ENCODE results near the gene MAD2L1BP.
"Not testable (repeated sequence)": the region's sequence is repeated elsewhere in the genome, so short reads cannot be mapped to it uniquely, and the experiment has no call there.

Gene MAD2L1BP

DNA sequence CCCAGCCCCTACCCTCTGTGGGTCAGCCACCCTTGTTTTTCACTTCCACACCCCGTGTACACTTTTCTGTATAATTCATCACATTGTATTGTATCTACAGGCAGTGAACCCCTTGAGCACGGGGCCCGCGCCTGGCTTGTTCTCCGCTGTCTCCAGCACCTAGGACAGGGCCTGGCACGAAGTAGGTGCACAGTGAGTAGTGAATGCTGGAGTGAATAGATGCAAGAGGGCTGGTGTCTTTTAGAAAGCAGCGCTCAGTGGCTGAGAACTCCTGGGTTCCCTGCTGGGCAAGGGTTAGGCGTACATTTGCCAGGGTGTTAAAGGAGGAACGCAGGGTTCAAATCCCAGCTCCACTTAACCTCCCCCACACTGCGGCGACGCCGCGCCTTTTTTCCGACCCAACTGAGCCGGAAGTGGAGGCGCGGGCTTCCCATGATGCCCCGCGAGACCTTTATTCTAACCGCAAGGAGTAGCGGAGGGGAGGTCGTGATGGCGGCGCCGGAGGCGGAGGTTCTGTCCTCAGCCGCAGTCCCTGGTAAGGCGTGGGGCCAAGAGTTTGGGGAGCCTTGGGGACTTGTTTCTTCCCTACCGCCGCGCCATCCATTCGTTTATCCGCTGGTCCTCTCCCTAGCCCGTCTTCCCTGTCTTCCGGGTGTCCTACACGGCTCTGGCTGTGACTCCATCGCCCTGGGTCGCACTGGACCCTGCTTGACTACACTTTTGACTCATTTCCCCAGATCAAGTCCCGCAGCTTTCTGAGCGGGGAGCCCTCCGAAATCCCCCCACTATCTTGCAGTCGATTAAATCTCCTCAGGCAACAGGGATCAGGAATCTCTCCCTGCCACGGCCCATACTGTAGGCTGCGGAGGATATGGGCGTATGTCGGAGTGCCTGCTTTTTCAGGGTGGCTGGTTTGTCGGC lies at the start of gene MAD2L1BP:
Gene MAD2L1BP (plus strand): TSS at position 454 of the 921 bp plus-strand sequence. CDS start 36 bp downstream, at position 490.
- peak; percentile 87 for DNase-seq (ENCODE audit: low spot score)

- no peak for DNase-seq (ENCODE audit: low spot score)
Measured at GRCh38 chr6:43588194-43588593, 47.4 kb upstream of the MAD2L1BP start.

GRCh38 chr6:43589564-43589963 lies 46.1 kb upstream of the MAD2L1BP start:
- DNase-seq (ENCODE audit: low spot score) = not testable (repeated sequence)

- no peak for DNase-seq (ENCODE audit: low spot score)
Measured at GRCh38 chr6:43593938-43594337, 41.7 kb upstream of the MAD2L1BP start.

GRCh38 chr6:43600595-43600994 lies 35.0 kb upstream of the MAD2L1BP start:
- no peak for DNase-seq (ENCODE audit: low spot score)

GRCh38 chr6:43604174-43604573 lies 31.5 kb upstream of the MAD2L1BP start:
- DNase-seq (ENCODE audit: low spot score) = no peak

DNA sequence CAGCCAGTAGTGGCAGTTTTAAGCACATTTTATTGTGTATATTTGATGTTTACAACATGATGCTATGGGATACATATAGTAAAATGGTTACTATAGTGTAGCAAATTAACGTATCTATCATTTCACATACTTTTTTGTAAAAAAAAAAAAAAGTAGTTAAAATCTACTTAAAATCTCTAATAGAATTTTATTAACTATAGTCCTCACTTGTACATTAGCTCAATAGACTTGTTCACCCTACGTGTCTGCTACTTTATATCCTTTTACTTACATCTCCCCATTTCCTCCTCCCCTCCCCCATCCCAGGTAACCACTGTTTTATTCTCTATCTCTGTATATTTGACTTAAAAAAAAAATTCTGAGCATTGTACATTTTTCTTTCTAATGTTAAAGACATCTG lies 29.6 kb upstream of the MAD2L1BP start:
- no peak for DNase-seq (ENCODE audit: low spot score)

DNA sequence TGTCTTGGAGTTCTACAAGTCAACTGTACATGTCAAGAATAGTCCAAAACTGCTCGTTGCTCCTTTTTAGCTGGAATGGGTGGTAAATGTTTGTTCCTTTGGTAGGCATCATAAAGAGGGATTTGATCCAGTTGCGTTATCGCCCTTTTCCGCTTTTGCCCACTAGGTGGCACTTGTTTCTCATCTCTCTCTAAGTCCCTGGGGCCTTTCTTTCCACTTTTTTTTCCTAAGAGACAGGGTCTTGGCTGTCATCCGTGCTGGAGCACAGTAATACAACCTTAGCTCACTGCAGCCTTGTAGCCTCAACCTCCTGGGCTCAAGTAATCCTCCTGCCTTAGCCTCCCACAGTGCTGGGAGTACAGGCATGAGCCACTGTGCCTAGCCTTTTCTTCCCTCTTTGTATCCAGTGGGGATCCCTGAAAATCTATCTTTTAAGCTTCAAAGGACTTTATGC lies 27.3 kb upstream of the MAD2L1BP start:
- DNase-seq (ENCODE audit: low spot score) = peak; percentile 84

- DNase-seq (ENCODE audit: low spot score) = no peak
Measured at GRCh38 chr6:43608807-43609206, 26.8 kb upstream of the MAD2L1BP start.

- no peak for DNase-seq (ENCODE audit: low spot score)
Measured at GRCh38 chr6:43609402-43609801, 26.2 kb upstream of the MAD2L1BP start.

- DNase-seq (ENCODE audit: low spot score) = no peak
Measured at GRCh38 chr6:43610431-43610830, 25.2 kb upstream of the MAD2L1BP start.

- no peak for DNase-seq (ENCODE audit: low spot score)
Measured at GRCh38 chr6:43613721-43614395, 21.8 kb upstream of the MAD2L1BP start.

DNA sequence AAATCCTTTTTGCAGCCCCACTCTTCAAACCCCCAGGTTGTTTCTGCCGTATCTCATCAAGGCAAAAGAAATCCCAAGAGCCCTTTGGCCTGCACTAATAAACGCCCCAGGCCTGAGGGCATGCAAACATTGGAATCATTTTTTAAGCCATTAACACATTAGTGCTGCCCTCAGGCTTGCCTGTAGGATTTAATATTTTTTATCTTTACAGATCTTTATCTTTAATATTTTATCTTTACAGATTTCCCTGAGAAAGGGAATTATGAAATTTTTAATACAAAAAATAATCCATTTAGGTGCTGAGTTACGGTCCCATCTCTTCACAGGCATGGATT lies 21.3 kb upstream of the MAD2L1BP start:
- DNase-seq (ENCODE audit: low spot score) = no peak

GRCh38 chr6:43616725-43617472 lies 18.7 kb upstream of the MAD2L1BP start:
- no peak for DNase-seq (ENCODE audit: low spot score)

GRCh38 chr6:43621078-43621835 lies 14.4 kb upstream of the MAD2L1BP start:
- DNase-seq (ENCODE audit: low spot score) = no peak

GRCh38 chr6:43621836-43622180 lies 13.8 kb upstream of the MAD2L1BP start:
- DNase-seq (ENCODE audit: low spot score) = no peak

DNA sequence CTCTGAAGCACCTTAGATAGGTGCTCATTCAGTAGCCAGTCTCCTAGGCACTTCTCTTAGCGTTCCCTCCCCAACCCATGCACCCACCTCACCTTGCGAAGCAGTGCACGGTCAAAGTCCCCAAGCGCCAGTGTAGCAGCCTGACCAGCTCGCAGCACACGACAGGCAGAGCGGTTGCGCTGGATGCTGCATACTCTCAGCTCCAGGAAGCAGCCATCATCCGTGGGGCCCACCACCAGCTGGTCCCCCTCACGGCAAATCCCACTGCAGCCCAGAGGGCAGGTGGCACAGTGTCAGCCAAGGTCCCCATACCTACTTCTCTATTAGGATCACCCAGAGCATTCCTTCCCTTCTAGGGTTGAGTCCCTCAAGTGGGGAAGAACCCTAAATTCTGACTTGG lies 13.1 kb upstream of the MAD2L1BP start:
- no peak for DNase-seq (ENCODE audit: low spot score)

- DNase-seq (ENCODE audit: low spot score) = no peak
Measured at GRCh38 chr6:43623880-43624785, 11.5 kb upstream of the MAD2L1BP start.

GRCh38 chr6:43624786-43625288 lies 10.8 kb upstream of the MAD2L1BP start:
- no peak for DNase-seq (ENCODE audit: low spot score)

- no peak for DNase-seq (ENCODE audit: low spot score)
Measured at GRCh38 chr6:43625393-43625992, 10.1 kb upstream of the MAD2L1BP start.

Data from Ammon's horn (tissue), 1 donor.